Measurements from ENCODE around the gene SHPK.

The SHPK gene

DNA sequence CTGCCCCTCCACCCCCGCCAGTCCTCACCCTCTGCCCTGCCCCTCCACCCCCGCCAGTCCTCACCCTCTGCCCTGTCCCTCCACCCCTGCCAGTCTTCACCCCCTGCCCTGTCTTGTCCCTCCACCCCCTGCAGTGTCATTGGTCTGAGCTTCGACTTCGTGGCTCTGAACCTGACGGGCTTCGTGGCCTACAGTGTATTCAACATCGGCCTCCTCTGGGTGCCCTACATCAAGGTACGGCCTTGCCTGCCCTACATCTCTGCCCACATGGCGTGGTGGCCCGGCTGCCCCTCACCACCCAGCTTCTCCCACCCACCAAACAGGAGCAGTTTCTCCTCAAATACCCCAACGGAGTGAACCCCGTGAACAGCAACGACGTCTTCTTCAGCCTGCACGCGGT, 20.3 kb upstream of the SHPK start:
- DNase-seq: no peak
- TF ChIP-seq GATA1 (IDR thresholded peaks at IDR 0.05; ENCODE audit: low read depth, low read length): no peak
- no peak for TF ChIP-seq POLR2A (IDR thresholded peaks at IDR 0.05; ENCODE audit: low read length)

- no peak for DNase-seq
- TF ChIP-seq GATA1 (IDR thresholded peaks at IDR 0.05; ENCODE audit: low read depth, low read length) (no peak), POLR2A (IDR thresholded peaks at IDR 0.05; ENCODE audit: low read length) (no peak)
These were observed 19.7 kb upstream of the SHPK start for GRCh38 chr17:3655766-3656165.

GRCh38 chr17:3647769-3648555, 11.9 kb upstream of the SHPK start:
- DNase-seq: peak; percentile 53 to 65
- TF ChIP-seq POLR2A (IDR thresholded peaks at IDR 0.05; ENCODE audit: low read length): no peak
- TF ChIP-seq GATA1 (IDR thresholded peaks at IDR 0.05; ENCODE audit: low read depth, low read length): no peak

DNA sequence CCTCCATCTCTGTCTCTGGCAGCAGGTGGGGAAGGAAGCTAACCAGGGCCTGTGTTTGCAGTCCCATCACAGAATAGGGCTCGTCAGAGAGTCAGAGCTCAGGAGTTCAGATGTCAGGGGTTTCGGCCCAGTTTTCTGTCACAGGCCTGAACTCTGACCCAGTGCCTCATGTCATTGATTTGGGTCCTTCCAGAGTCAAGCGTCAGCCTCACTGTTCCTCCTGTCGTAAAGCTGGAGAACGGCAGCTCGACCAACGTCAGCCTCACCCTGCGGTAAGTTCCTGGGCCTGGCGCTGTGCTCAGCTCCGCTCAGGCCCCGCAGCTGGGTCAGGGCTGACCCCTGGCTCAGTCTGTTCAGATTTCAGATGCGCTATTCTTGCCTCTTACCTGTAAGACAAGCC, 11.2 kb upstream of the SHPK start:
- DNase-seq: no peak
- TF ChIP-seq GATA1 (IDR thresholded peaks at IDR 0.05; ENCODE audit: low read depth, low read length): no peak
- TF ChIP-seq POLR2A (IDR thresholded peaks at IDR 0.05; ENCODE audit: low read length): no peak

GRCh38 chr17:3645310-3645709, 9.3 kb upstream of the SHPK start:
- no peak for DNase-seq
- TF ChIP-seq GATA1 (IDR thresholded peaks at IDR 0.05; ENCODE audit: low read depth, low read length): no peak
- TF ChIP-seq POLR2A (IDR thresholded peaks at IDR 0.05; ENCODE audit: low read length): no peak

- TF ChIP-seq POLR2A (IDR thresholded peaks at IDR 0.05; ENCODE audit: low read length): no peak
- no peak for TF ChIP-seq GATA1 (IDR thresholded peaks at IDR 0.05; ENCODE audit: low read depth, low read length)
- no peak for DNase-seq
These were observed 7.9 kb upstream of the SHPK start for GRCh38 chr17:3643889-3644349.

GRCh38 chr17:3641717-3642486, 5.9 kb upstream of the SHPK start:
- TF ChIP-seq POLR2A (IDR thresholded peaks at IDR 0.05; ENCODE audit: low read length) (no peak), GATA1 (IDR thresholded peaks at IDR 0.05; ENCODE audit: low read depth, low read length) (no peak)
- DNase-seq: no peak

GRCh38 chr17:3641014-3641413, 5.0 kb upstream of the SHPK start:
- TF ChIP-seq GATA1 (IDR thresholded peaks at IDR 0.05; ENCODE audit: low read depth, low read length): no peak
- TF ChIP-seq POLR2A (IDR thresholded peaks at IDR 0.05; ENCODE audit: low read length): no peak
- DNase-seq: no peak

DNA sequence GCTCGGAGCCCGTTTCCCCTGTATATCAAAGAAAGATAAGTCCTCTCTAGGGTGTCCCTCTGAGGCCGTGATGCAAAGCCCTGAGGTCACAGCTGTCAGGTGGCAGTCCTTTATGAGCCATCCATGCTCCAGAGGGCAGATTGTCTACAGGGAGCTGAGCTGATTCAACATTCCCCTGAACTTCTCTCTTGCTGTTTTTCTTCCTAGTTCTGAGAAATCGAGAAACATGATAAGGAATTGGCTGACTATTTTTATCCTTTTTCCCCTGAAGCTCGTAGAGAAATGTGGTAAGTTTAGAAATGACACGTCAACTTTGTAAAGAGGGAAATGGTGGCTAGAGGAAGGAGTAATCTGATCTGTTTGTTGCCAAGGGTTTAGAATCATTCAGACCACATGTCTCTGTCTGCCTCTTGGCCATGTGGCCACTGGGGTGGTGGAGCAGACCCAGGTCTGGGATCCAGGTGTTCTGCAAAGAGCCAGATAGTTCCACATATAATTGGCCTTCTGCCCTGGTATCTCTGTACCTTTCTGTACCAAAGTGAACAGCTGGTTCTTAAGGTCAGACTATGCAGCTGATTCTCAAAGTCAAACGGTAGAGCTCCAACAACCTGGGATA, 4.0 kb upstream of the SHPK start:
- TF ChIP-seq POLR2A (IDR thresholded peaks at IDR 0.05; ENCODE audit: low read length) (peak; percentile 34), GATA1 (IDR thresholded peaks at IDR 0.05; ENCODE audit: low read depth, low read length) (no peak)
- peak; percentile 86 to 93 for DNase-seq

GRCh38 chr17:3636908-3637373, 891 bp upstream of the SHPK start:
- TF ChIP-seq GATA1 (IDR thresholded peaks at IDR 0.05; ENCODE audit: low read depth, low read length) (no peak), POLR2A (IDR thresholded peaks at IDR 0.05; ENCODE audit: low read length) (no peak)
- peak; percentile 47 to 62 for DNase-seq

DNA sequence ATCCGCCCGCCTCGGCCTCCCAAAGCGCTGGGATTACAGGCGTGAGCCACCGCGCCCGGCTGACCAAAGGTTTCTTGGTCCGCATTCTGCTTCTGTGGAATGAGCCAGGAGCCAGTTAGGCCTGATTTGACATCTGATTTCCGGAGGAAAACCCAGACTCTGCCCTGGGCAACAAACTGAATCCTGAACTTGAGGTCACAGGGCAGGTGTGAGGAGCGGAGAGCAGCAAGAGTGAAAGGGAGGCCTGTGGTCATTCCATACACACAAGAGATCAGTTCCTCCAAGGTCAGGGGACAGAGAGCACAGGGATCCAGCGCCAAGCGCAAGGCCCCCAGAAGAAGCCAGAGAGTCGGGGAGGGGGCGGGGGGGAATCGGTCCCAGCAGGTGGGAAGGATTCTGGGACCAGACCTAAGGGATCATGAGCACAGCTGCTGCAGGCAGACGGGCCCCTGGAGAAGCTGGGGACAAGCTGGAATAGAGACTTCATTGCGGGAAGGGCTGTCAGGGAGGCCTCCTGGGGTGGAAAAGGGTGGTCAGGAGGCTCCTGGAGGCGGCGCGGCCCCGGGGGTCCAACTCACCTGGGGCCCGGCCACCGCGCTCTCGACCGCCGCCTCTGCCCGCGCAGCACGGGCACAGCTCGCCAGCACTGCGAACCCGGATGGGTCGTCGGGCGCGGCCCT, 436 bp downstream of the SHPK start:
- DNase-seq: peak in 1 of 2 experiments; percentile 47
- no peak for TF ChIP-seq POLR2A (IDR thresholded peaks at IDR 0.05; ENCODE audit: low read length)
- TF ChIP-seq GATA1 (IDR thresholded peaks at IDR 0.05; ENCODE audit: low read depth, low read length): no peak

DNA sequence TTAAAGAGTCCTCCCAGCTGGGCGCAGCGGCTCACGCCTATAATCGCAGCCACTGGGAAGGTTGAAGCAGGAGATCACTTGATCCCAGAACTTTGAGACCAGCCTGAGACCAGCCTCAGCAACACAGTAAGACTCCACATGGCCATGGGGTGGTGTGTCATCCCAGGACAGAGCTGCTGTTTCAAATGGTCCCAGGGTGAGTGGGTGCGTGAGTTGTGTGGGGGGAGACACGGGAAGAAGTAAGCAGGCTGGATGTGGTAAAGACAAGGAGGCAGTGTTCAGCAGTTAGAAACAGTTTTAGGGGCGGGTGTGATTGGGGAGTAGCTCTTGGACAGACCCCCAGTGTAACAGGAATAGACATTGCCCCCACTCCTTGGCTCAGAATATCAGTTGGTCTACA, 3.8 kb downstream of the SHPK start:
- no peak for TF ChIP-seq GATA1 (IDR thresholded peaks at IDR 0.05; ENCODE audit: low read depth, low read length)
- no peak for TF ChIP-seq POLR2A (IDR thresholded peaks at IDR 0.05; ENCODE audit: low read length)
- no peak for DNase-seq

DNA sequence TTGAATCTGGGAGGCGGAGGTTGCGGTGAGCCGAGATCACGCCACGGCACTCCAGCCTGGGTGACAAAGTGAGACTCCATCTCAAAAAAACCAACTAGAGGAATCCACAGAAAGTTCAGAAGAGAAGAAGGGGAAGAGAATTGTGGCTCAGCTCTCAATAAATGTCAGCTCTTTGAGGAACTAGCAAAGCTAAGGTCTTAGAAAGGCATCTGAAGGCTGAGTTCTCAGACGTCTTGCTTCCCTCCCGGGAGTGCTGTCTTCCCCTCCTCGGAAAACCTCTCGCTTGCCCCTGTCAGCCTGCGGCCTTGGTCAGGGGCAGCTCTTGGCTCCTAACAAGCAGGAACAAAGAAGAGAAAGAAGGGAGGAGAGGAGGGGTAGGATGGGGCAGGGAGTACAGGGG, 5.3 kb downstream of the SHPK start:
- no peak for DNase-seq
- TF ChIP-seq POLR2A (IDR thresholded peaks at IDR 0.05; ENCODE audit: low read length) (no peak), GATA1 (IDR thresholded peaks at IDR 0.05; ENCODE audit: low read depth, low read length) (no peak)

- TF ChIP-seq POLR2A (IDR thresholded peaks at IDR 0.05; ENCODE audit: low read length) (no peak), GATA1 (IDR thresholded peaks at IDR 0.05; ENCODE audit: low read depth, low read length) (no peak)
- no peak for DNase-seq
These were observed 8.3 kb downstream of the SHPK start for GRCh38 chr17:3627769-3628167.

All from erythroblast (primary cell).